Endothelial cell of umbilical vein (primary cell): ENCODE data around the gene SPINK1. TPM values are rescaled to one million over a fixed set of nuclear protein-coding genes. Genes with fewer than 3 reads are reported as not detected.

Experiments
- BruUV-seq: library from RNA; stranded (reverse); fragments of 400-500 nt; replicated peaks from 2 replicates; lab custom pipeline; 2021; lab: Mats Ljungman, UMichigan
- CTCF ChIA-PET: fragments of 300-600, 350-600 bp; sonication (Branson Sonifier 250); formaldehyde crosslinking; loops from one replicate; lab custom pipeline; 2021; ENCODE audit warnings: antibody characterized with exemption, inconsistent platforms; lab: Charles Lee
- POLR2A ChIA-PET: fragments of 300-600, 350-600 bp; sonication (Branson Sonifier 250); formaldehyde crosslinking; loops from one replicate; lab custom pipeline; 2021; ENCODE audit warnings: antibody characterized with exemption, inconsistent platforms; lab: Charles Lee
- DNase-seq: peaks from one replicate; pipeline ENCODE4 v3.0.0-alpha.2; 2011; ENCODE audit warnings: low read depth, low spot score
- FAIRE-seq: peaks from 2 replicates; lab custom pipeline; 2011; peaks lifted over from hg19 to GRCh38; lab: Jason Lieb, UNC
- H2AFZ ChIP-seq: 2 replicates; pipeline ENCODE4 v1.6.0; 2012; ENCODE audit warnings: low read depth, low read length, control low read depth, inconsistent platforms
- H3K27ac ChIP-seq: 2 replicates; pipeline ENCODE4 v1.5.1; 2011; ENCODE audit warnings: low read depth, mild to moderate bottlenecking, control low read depth, low read length, moderate library complexity; ENCODE audit not compliant: insufficient read depth
- H3K27me3 ChIP-seq, 2 experiments: 2 replicates each; pipeline versions ENCODE4 v1.6.0 to v1.6.1; 2011; ENCODE audit warnings: low read length in 2 of 2, mixed read lengths in 1 of 2; ENCODE audit not compliant: control insufficient read depth in 2 of 2, insufficient read depth in 2 of 2
- H3K36me3 ChIP-seq, 2 experiments: 2 replicates in 1 of 2; 3 replicates in 1 of 2; pipeline ENCODE4 v1.5.1; 2011; ENCODE audit warnings: low read length in 2 of 2, mild to moderate bottlenecking in 1 of 2, moderate library complexity in 1 of 2; ENCODE audit not compliant: control insufficient read depth in 2 of 2, insufficient read depth in 2 of 2; ENCODE audit errors: extremely low read depth in 1 of 2
- H3K4me1 ChIP-seq: 3 replicates; pipeline ENCODE4 v1.5.1; 2011; ENCODE audit warnings: mild to moderate bottlenecking, low read length; ENCODE audit not compliant: control insufficient read depth, insufficient read depth; ENCODE audit errors: extremely low read depth
- H3K4me2 ChIP-seq: 2 replicates; pipeline ENCODE4 v1.6.1; 2011; ENCODE audit warnings: low read length, control low read depth, mixed read lengths; ENCODE audit not compliant: insufficient read depth
- H3K4me3 ChIP-seq, 3 experiments: fragments of 200-600 bp in 1 of 3; sonication (generic), shearing (Covaris generic) in 1 of 3; replicated peaks in 1 of 3; 2 replicates each; pipeline ENCODE4 v1.5.1; 2011 to 2016; ENCODE audit warnings: control low read depth in 3 of 3, low read length in 3 of 3, mild to moderate bottlenecking in 2 of 3, inconsistent platforms in 1 of 3, low read depth in 1 of 3, moderate library complexity in 1 of 3; ENCODE audit not compliant: insufficient read depth in 1 of 3
- H3K79me2 ChIP-seq: 2 replicates; pipeline ENCODE4 v1.6.0; 2012; ENCODE audit warnings: low read length, inconsistent platforms; ENCODE audit not compliant: control insufficient read depth, insufficient read depth
- H3K9ac ChIP-seq: replicated peaks from 2 replicates; pipeline ENCODE3; 2011; ENCODE audit warnings: low read length, control low read depth; ENCODE audit not compliant: insufficient read depth; ENCODE audit errors: extremely low read depth
- H3K9me1 ChIP-seq: replicated peaks from 3 replicates; pipeline ENCODE4 v1.6.0; 2011; ENCODE audit warnings: mild to moderate bottlenecking, low read length; ENCODE audit not compliant: control insufficient read depth, insufficient read depth; ENCODE audit errors: extremely low read depth
- H3K9me3 ChIP-seq: replicated peaks from 2 replicates; pipeline ENCODE4 v1.5.1; 2012; ENCODE audit warnings: low read length, inconsistent platforms; ENCODE audit not compliant: control insufficient read depth, insufficient read depth
- H4K20me1 ChIP-seq: replicated peaks from 2 replicates; pipeline ENCODE3; 2011; ENCODE audit warnings: mild to moderate bottlenecking, low read length; ENCODE audit not compliant: control insufficient read depth, insufficient read depth; ENCODE audit errors: extremely low read depth
- EZH2 ChIP-seq: IDR thresholded peaks from 2 replicates; pipeline ENCODE4 v1.6.1; 2012; ENCODE audit warnings: borderline replicate concordance, low read depth, mild to moderate bottlenecking, moderate library complexity, low read length, inconsistent platforms; ENCODE audit not compliant: severe bottlenecking
- FOS ChIP-seq: IDR thresholded peaks from 2 replicates; pipeline ENCODE4 v1.6.1; 2011; ENCODE audit warnings: mild to moderate bottlenecking, low read length, moderate library complexity, borderline replicate concordance; ENCODE audit not compliant: insufficient read depth
- MYC ChIP-seq: IDR thresholded peaks from one replicate; pipeline ENCODE4 v1.6.1; 2011; ENCODE audit warnings: mild to moderate bottlenecking, low read depth, low read length
- POLR2A ChIP-seq: IDR thresholded peaks from 2 replicates; pipeline ENCODE4 v1.6.1; 2012; ENCODE audit warnings: low read depth, mild to moderate bottlenecking, control low read depth, low read length
- dilution Hi-C: fragments of 300-500 bp; cut with MboI; formaldehyde crosslinking; loops from one replicate; pipeline ENCODE4 v1.15.0; 2019; ENCODE audit warnings: low sequenced_read_pairs; ENCODE audit not compliant: extremely low pct_ligation_motif_present
- intact Hi-C: fragments of 100-400 bp; cut with micrococcal nuclease; formaldehyde crosslinking; loops from one replicate; pipeline ENCODE4 v1.10.0; 2022
- polyA plus RNA-seq, 4 experiments: library from polyadenylated mRNA; depleted of rRNA in 3 of 4; stranded (reverse) in 3 of 4; unstranded in 1 of 4; fragments of >200 nt; gene quantifications; 2 replicates each; pipeline versions ENCODE4 v1.2.1 to v1.2.3, GENCODE V29; 2011 to 2012; ENCODE audit warnings: missing spikeins in 1 of 4
- total RNA-seq: library from RNA; stranded (reverse); gene quantifications from 2 replicates; pipeline ENCODE4 v1.2.3, GENCODE V29; 2021
- TF ChIP-seq, protein P1 (sequence below), 2 donors: IDR thresholded peaks; 1 replicate in 1 of 2; 2 replicates in 1 of 2; pipeline ENCODE4 v1.5.1; 2011; ENCODE audit warnings: low read length in 2 of 2, mild to moderate bottlenecking in 2 of 2, moderate library complexity in 2 of 2, control low read depth in 1 of 2, inconsistent platforms in 1 of 2, low read depth in 1 of 2; ENCODE audit not compliant: insufficient read depth in 1 of 2; ENCODE audit errors: extremely low read depth in 1 of 2

Gene SPINK1
- total and polyA plus RNA-seq, 2 donors (not counting 3 experiments of a cell fraction or from before 2014, with no cell fraction given): not detected

DNA sequence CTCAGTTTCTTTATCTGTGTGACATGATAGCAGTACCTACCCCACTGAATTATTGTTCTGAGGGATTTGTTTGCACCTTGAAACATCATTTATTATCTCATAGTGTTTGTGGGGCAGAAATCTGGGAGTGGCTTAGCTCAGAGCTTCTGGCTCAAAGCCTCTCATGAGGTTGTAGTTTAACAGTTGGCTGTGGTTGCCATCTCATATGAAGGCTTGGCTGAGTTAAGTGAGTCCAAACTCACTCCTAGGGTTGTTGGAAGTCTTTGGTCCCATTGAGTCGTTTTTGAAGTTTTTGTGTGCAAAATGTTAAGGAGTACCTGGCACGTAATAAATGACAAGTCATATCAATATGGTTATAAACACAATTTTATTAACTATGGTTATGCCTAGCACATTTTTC is 45.3 kb downstream of the SPINK1 start:
- Histone ChIP-seq H2AFZ (no peak overlapping the region), H3K27ac (no peak overlapping the region), H3K27me3 (peaks cover 7 to 13% of the 10 kb centered on the region in 2 experiments), H3K36me3 (no peaks in the 10 kb centered on the region), H4K20me1 (no peaks in the 10 kb centered on the region), H3K4me1 (no peaks in the 10 kb centered on the region), H3K4me2 (no peak overlapping the region), H3K9me1 (no peaks in the 10 kb centered on the region), H3K9ac (no peak overlapping the region), H3K9me3 (no peaks in the 10 kb centered on the region), H3K4me3 (no peak overlapping the region), H3K79me2 (no peaks in the 10 kb centered on the region)
- BruUV-seq: no TSS peak
- intact Hi-C loops (no loop called here), dilution Hi-C loops (no loop called here)
- ChIA-PET CTCF (no interaction called here), POLR2A (no interaction called here)
- TF ChIP-seq MYC: no peak
- TF ChIP-seq POLR2A: no peak
- TF ChIP-seq, protein P1, sequence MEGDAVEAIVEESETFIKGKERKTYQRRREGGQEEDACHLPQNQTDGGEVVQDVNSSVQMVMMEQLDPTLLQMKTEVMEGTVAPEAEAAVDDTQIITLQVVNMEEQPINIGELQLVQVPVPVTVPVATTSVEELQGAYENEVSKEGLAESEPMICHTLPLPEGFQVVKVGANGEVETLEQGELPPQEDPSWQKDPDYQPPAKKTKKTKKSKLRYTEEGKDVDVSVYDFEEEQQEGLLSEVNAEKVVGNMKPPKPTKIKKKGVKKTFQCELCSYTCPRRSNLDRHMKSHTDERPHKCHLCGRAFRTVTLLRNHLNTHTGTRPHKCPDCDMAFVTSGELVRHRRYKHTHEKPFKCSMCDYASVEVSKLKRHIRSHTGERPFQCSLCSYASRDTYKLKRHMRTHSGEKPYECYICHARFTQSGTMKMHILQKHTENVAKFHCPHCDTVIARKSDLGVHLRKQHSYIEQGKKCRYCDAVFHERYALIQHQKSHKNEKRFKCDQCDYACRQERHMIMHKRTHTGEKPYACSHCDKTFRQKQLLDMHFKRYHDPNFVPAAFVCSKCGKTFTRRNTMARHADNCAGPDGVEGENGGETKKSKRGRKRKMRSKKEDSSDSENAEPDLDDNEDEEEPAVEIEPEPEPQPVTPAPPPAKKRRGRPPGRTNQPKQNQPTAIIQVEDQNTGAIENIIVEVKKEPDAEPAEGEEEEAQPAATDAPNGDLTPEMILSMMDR (IDR thresholded peaks at IDR 0.05; ENCODE audit: extremely low read depth in 1 of 2, insufficient read depth in 1 of 2, low read depth in 1 of 2, low read length in 2 of 2): no peak
- no peak for TF ChIP-seq FOS
- no peak for TF ChIP-seq EZH2
- no peak for FAIRE-seq
- DNase-seq: no peak
